GM19025 (cell line): ENCODE data around the gene SCN4A.
"Not testable (repeated sequence)": the region's sequence is repeated elsewhere in the genome, so short reads cannot be mapped to it uniquely, and the experiment has no call there.

Source experiments
- ATAC-seq: cut with Tn5 transposase; IDR thresholded peaks from one replicate; pipeline ENCODE4 v1.9.1; 2021; ENCODE audit warnings: mild to moderate bottlenecking, low read depth, moderate library complexity; ENCODE audit not compliant: unreplicated experiment

Gene SCN4A

GRCh38 chr17:63941751-63942150 is 31.0 kb downstream of the SCN4A start:
- ATAC-seq: no peak

GRCh38 chr17:63941162-63941561 is 31.6 kb downstream of the SCN4A start:
- ATAC-seq: no peak

- no peak for ATAC-seq
Measured at GRCh38 chr17:63940584-63940983, 32.1 kb downstream of the SCN4A start.

- ATAC-seq: no peak
Measured at GRCh38 chr17:63939884-63940283, 32.8 kb downstream of the SCN4A start.

GRCh38 chr17:63939401-63939800 is 33.3 kb downstream of the SCN4A start:
- no peak for ATAC-seq

- ATAC-seq: no peak
Measured at GRCh38 chr17:63937920-63938319, 34.8 kb downstream of the SCN4A start.

GRCh38 chr17:63937319-63937718 is 35.4 kb downstream of the SCN4A start:
- no peak for ATAC-seq

GRCh38 chr17:63934183-63935112 is 38.3 kb downstream of the SCN4A start:
- ATAC-seq: no peak

GRCh38 chr17:63933598-63933997 is 39.1 kb downstream of the SCN4A start:
- ATAC-seq: no peak

GRCh38 chr17:63932721-63933120 is 40.0 kb downstream of the SCN4A start:
- no peak for ATAC-seq

GRCh38 chr17:63931981-63932561 is 40.6 kb downstream of the SCN4A start, which contains the start of gene CD79B:
Gene CD79B (minus strand): TSS chr17:63932331. CDS start chr17:63932261, 70 bp downstream.
- ATAC-seq: peak; percentile 84

- no peak for ATAC-seq
Measured at GRCh38 chr17:63930951-63931575, 41.7 kb downstream of the SCN4A start.

GRCh38 chr17:63929860-63930766 is 42.6 kb downstream of the SCN4A start:
- ATAC-seq: no peak

- no peak for ATAC-seq
Measured at GRCh38 chr17:63928966-63929695, 43.6 kb downstream of the SCN4A start.

- ATAC-seq: no peak
Measured at GRCh38 chr17:63928172-63928666, 44.5 kb downstream of the SCN4A start.

- no peak for ATAC-seq
Measured at GRCh38 chr17:63927464-63928171, 45.1 kb downstream of the SCN4A start.

- ATAC-seq: no peak
Measured at GRCh38 chr17:63926164-63926563, 46.6 kb downstream of the SCN4A start.

GRCh38 chr17:63925615-63926014 is 47.1 kb downstream of the SCN4A start:
- no peak for ATAC-seq

GRCh38 chr17:63922402-63922801 is 50.3 kb downstream of the SCN4A start:
- ATAC-seq: not testable (repeated sequence)
